ENCODE measurements around the gene ZNF878.
A peak's percentile ranks its signal among the peaks of the same experiment; 100 is the strongest.
"Not testable (repeated sequence)": the region's sequence is repeated elsewhere in the genome, so short reads cannot be mapped to it uniquely, and the experiment has no call there.

Gene ZNF878

GRCh38 chr19:12092065-12092867, 39.5 kb upstream of the ZNF878 start:
- TF ChIP-seq, protein P1, sequence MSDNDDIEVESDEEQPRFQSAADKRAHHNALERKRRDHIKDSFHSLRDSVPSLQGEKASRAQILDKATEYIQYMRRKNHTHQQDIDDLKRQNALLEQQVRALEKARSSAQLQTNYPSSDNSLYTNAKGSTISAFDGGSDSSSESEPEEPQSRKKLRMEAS (IDR thresholded peaks at IDR 0.05; ENCODE audit: low read depth, low read length): no peak
- TF ChIP-seq POLR2A (IDR thresholded peaks at IDR 0.05; ENCODE audit: extremely low read depth, insufficient read length) (peak; percentile 94), MYC (IDR thresholded peaks at IDR 0.05; ENCODE audit: low read depth, low read length) (no peak)
- TF ChIP-seq, protein P2, sequence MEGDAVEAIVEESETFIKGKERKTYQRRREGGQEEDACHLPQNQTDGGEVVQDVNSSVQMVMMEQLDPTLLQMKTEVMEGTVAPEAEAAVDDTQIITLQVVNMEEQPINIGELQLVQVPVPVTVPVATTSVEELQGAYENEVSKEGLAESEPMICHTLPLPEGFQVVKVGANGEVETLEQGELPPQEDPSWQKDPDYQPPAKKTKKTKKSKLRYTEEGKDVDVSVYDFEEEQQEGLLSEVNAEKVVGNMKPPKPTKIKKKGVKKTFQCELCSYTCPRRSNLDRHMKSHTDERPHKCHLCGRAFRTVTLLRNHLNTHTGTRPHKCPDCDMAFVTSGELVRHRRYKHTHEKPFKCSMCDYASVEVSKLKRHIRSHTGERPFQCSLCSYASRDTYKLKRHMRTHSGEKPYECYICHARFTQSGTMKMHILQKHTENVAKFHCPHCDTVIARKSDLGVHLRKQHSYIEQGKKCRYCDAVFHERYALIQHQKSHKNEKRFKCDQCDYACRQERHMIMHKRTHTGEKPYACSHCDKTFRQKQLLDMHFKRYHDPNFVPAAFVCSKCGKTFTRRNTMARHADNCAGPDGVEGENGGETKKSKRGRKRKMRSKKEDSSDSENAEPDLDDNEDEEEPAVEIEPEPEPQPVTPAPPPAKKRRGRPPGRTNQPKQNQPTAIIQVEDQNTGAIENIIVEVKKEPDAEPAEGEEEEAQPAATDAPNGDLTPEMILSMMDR (IDR thresholded peaks at IDR 0.05; ENCODE audit: low read depth, low read length): no peak
- H3K4me3 ChIP-seq (ENCODE audit: low read depth, low read length): peak overlapping the region; percentile 89
- DNase-seq (ENCODE audit: low read depth): peak; percentile 97

DNA sequence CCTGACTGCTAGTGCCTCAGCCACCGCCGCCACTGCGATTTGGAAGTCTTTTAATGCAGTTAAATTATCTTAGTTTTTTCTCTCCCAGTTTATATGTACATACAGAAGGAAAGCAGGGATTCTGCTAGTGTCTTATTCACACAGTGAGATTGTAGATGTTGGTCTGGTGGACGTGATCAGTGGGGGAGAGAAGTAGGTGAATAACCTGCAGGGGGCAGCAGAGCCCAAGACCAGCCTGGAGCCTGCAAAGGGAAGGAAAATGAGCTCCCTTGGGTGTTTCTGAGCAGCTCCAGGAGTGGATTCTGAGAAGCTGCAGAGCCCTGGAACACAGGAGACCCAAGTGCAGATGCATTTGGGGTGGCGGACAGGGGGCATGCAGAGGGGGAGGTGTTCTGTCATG, 38.0 kb upstream of the ZNF878 start:
- H3K4me3 ChIP-seq (ENCODE audit: low read depth, low read length): no peak overlapping the region
- TF ChIP-seq, protein P1 (IDR thresholded peaks at IDR 0.05; ENCODE audit: low read depth, low read length): no peak; the same call in 1 of the 2 replicates
- TF ChIP-seq, protein P2 (IDR thresholded peaks at IDR 0.05; ENCODE audit: low read depth, low read length): peak; percentile 76
- no peak for TF ChIP-seq MYC (IDR thresholded peaks at IDR 0.05; ENCODE audit: low read depth, low read length)
- TF ChIP-seq POLR2A (IDR thresholded peaks at IDR 0.05; ENCODE audit: extremely low read depth, insufficient read length): no peak
- peak; percentile 89 for DNase-seq (ENCODE audit: low read depth)

- DNase-seq (ENCODE audit: low read depth): no peak
- no peak for TF ChIP-seq MYC (IDR thresholded peaks at IDR 0.05; ENCODE audit: low read depth, low read length)
- H3K4me3 ChIP-seq (ENCODE audit: low read depth, low read length): no peak overlapping the region
These were observed 32.5 kb upstream of the ZNF878 start for GRCh38 chr19:12085074-12085818.

DNA sequence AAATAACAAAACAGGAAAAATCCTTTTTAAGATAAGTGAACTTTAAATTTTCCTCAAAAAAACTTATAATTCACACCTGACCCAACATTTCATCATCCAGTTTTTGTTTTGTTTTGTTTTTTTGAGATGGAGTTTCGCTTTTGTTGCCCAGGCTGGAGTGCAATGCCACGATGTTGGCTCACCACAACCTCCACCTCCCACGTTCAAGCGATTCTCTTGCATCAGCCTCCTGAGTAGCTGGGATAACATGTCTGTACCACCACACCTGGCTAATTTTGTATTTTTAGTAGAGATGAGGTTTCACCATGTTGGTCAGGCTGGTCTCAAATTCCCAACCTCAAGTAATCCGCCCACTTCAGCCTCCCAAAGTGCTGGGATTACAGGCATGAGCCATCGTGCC, 30.6 kb upstream of the ZNF878 start:
- not testable (repeated sequence) for DNase-seq (ENCODE audit: low read depth); H3K4me3 ChIP-seq (ENCODE audit: low read depth, low read length)

DNA sequence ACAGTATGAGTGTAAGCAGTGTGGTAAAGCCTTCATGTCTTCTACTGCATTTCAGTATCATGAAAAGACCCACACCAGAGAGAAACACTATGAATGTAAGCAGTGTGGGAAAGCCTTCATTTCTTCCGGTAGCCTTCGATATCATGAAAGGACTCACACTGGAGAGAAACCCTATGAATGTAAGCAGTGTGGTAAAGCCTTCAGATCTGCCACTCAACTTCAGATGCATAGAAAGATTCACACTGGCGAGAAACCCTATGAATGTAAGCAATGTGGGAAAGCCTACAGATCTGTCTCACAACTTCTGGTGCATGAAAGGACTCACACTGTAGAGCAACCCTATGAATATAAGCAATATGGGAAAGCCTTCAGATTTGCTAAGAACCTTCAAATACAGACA, 24.6 kb upstream of the ZNF878 start:
- H3K4me3 ChIP-seq (ENCODE audit: low read depth, low read length): no peak overlapping the region
- DNase-seq (ENCODE audit: low read depth): no peak
- TF ChIP-seq, protein P2 (IDR thresholded peaks at IDR 0.05; ENCODE audit: low read depth, low read length): no peak
- TF ChIP-seq, protein P1 (IDR thresholded peaks at IDR 0.05; ENCODE audit: low read depth, low read length): no peak
- TF ChIP-seq MYC (IDR thresholded peaks at IDR 0.05; ENCODE audit: low read depth, low read length) (no peak), POLR2A (IDR thresholded peaks at IDR 0.05; ENCODE audit: extremely low read depth, insufficient read length) (no peak)

GRCh38 chr19:12076331-12076730, 23.6 kb upstream of the ZNF878 start:
- H3K4me3 ChIP-seq (ENCODE audit: low read depth, low read length); DNase-seq (ENCODE audit: low read depth): not testable (repeated sequence)

- no peak for DNase-seq (ENCODE audit: low read depth)
- no peak overlapping the region for H3K4me3 ChIP-seq (ENCODE audit: low read depth, low read length)
- TF ChIP-seq POLR2A (IDR thresholded peaks at IDR 0.05; ENCODE audit: extremely low read depth, insufficient read length) (no peak), MYC (IDR thresholded peaks at IDR 0.05; ENCODE audit: low read depth, low read length) (no peak)
- TF ChIP-seq, protein P1 (IDR thresholded peaks at IDR 0.05; ENCODE audit: low read depth, low read length): no peak
- TF ChIP-seq, protein P2 (IDR thresholded peaks at IDR 0.05; ENCODE audit: low read depth, low read length): no peak
These were observed 22.9 kb upstream of the ZNF878 start for GRCh38 chr19:12075538-12076139.
